NCI-H69 (cell line): ENCODE measurements around the gene TFAP2D.

Experiments
- DNase-seq: peaks from one replicate; lab custom pipeline; 2025; lab: John Stamatoyannopoulos, UW

TFAP2D gene

GRCh38 chr6:50720623-50721022, 7.3 kb downstream of the TFAP2D start:
- DNase-seq, result no peak

GRCh38 chr6:50721978-50722377, 8.7 kb downstream of the TFAP2D start:
- no peak for DNase-seq

GRCh38 chr6:50722829-50723554, 9.7 kb downstream of the TFAP2D start:
- DNase-seq, result no peak

GRCh38 chr6:50724381-50725124, 11.2 kb downstream of the TFAP2D start:
- DNase-seq, result peak; percentile 76

GRCh38 chr6:50734488-50734887, 21.2 kb downstream of the TFAP2D start:
- DNase-seq, result no peak

- no peak for DNase-seq
Observed at GRCh38 chr6:50742161-50742560, 28.8 kb downstream of the TFAP2D start.

- DNase-seq, result no peak
Observed at GRCh38 chr6:50744976-50745375, 31.6 kb downstream of the TFAP2D start.

- DNase-seq, result no peak
Observed at GRCh38 chr6:50762798-50763197, 49.5 kb downstream of the TFAP2D start.

GRCh38 chr6:50778696-50779095, 65.4 kb downstream of the TFAP2D start:
- DNase-seq, result peak; percentile 59

GRCh38 chr6:50780382-50780781, 67.1 kb downstream of the TFAP2D start:
- DNase-seq, result no peak

GRCh38 chr6:50785921-50786320, 72.6 kb downstream of the TFAP2D start:
- DNase-seq, result no peak

GRCh38 chr6:50791900-50792508, 78.7 kb downstream of the TFAP2D start:
- peak; percentile 82 for DNase-seq

GRCh38 chr6:50792771-50793170, 79.4 kb downstream of the TFAP2D start:
- DNase-seq, result no peak

- DNase-seq, result no peak
Observed at GRCh38 chr6:50795574-50795973, 82.2 kb downstream of the TFAP2D start.

GRCh38 chr6:50804283-50804682, 91.0 kb downstream of the TFAP2D start:
- no peak for DNase-seq

GRCh38 chr6:50807035-50807434, 93.7 kb downstream of the TFAP2D start:
- DNase-seq, result no peak

GRCh38 chr6:50815436-50816114, 102.2 kb downstream of the TFAP2D start:
- peak; percentile 61 for DNase-seq

GRCh38 chr6:50816115-50816675, 102.9 kb downstream of the TFAP2D start:
- peak; percentile 92 for DNase-seq

- no peak for DNase-seq
Observed at GRCh38 chr6:50816947-50817645, 103.8 kb downstream of the TFAP2D start.

- DNase-seq, result no peak
Observed at GRCh38 chr6:50817646-50817950, 104.3 kb downstream of the TFAP2D start.

GRCh38 chr6:50818020-50818419, 104.7 kb downstream of the TFAP2D start:
- DNase-seq, result no peak

GRCh38 chr6:50818673-50819072, 105.3 kb downstream of the TFAP2D start, which contains the start of gene TFAP2B:
TSS of gene TFAP2B (plus strand) at chr6:50818871. CDS start at chr6:50818892, 21 bp downstream.
- DNase-seq, result no peak
